ENCODE measurements around the gene ADAM22.

Gene ADAM22

GRCh38 chr7:88208521-88208920 is 274.5 kb downstream of the ADAM22 start:
- no peak for DNase-seq (ENCODE audit: low read depth in 2 of 3, low spot score in 2 of 3)

GRCh38 chr7:88212918-88213317 is 278.9 kb downstream of the ADAM22 start:
- no peak for DNase-seq (ENCODE audit: low read depth in 2 of 3, low spot score in 2 of 3)

DNA sequence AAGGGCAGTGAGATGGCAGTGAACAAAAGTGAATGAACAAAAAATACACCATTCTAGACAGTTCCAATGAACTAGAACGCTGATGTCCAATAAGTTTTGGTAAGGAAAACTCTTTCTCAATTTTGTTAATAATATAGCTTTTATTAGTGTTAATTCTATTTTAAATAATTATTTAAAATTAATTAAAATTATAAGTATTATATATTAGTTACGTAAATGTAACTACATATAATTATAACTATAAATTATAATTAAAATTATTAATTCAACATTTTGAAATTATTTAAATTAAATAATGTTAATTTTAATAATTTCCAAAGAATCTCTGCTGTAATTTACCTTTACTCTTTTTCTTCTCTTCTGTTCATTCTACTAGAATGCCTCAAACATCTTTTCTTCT is 280.4 kb downstream of the ADAM22 start:
- DNase-seq (ENCODE audit: low read depth in 2 of 3, low spot score in 2 of 3) = no peak

- no peak for DNase-seq (ENCODE audit: low read depth in 2 of 3, low spot score in 2 of 3)
Observed at GRCh38 chr7:88215295-88215694, 281.2 kb downstream of the ADAM22 start.

DNA sequence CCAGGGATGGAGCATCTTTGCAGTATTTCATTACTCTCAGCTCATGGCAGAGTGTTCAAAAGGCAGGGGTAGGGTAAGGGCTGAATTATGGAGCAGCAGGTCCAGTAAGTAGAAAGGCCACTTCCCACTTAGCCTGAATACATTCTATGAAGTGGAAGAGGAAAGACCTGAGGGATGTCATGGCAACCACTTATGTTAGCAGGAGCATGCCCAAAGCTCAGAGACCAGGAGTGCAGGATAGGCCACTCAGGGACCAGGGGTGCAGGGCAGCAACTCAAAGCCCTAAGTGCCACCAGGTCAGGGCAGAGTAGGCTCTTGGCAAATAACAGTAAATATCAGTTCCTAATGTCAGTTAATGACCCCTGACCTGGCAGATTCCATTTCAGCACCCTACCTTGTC is 282.2 kb downstream of the ADAM22 start:
- no peak for DNase-seq (ENCODE audit: low read depth in 2 of 3, low spot score in 2 of 3)

DNA sequence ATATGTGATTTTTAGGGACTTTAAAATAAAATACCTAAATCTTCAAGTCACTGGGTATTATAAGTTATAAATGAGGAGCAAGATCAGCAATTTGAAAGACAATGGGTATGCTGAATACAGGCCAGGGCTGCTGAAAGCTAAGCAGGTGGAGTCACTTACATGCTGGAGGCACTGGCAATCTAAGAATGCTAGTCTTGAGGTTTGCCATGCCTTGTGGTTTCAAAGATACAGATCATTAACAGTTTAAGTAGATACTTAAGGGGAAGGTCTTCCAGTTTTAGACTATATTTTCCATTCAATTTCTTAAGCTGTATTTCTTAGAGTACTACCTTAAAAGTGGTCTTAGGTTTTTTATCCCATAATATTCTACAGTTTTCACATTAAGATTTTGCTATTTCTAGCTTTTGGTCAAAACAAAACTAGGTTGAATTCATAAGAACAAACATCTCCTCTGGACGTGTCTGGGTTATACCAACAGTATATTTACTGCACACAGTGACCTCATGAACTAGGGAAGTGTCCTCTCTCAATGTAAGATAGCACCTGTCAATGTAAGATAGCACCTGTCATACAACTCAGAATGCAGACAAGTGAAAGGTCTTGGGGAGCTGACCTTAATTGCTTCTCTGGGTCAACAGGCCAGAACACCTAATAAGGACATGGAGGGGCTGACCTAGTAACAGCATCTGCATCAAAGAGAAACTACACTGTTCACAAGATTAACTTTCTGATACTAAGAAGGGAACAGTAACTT is 283.8 kb downstream of the ADAM22 start:
- DNase-seq (ENCODE audit: low read depth in 2 of 3, low spot score in 2 of 3) = no peak

DNA sequence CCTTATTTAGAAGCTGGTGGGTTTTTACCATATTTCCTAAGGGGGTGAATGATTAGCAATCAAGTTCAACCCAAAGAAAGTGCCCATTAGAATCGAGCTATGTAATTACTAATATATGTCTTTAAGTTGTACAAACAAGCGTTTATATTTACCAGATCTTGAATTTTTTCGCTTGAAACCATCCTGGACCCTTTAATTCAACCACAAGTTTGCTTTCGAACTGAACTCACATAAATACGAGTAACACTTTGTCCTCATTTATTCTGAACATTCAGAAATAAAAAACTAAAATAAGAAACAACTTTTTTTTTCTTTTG is 284.3 kb downstream of the ADAM22 start:
- no peak for DNase-seq (ENCODE audit: low read depth in 2 of 3, low spot score in 2 of 3)

DNA sequence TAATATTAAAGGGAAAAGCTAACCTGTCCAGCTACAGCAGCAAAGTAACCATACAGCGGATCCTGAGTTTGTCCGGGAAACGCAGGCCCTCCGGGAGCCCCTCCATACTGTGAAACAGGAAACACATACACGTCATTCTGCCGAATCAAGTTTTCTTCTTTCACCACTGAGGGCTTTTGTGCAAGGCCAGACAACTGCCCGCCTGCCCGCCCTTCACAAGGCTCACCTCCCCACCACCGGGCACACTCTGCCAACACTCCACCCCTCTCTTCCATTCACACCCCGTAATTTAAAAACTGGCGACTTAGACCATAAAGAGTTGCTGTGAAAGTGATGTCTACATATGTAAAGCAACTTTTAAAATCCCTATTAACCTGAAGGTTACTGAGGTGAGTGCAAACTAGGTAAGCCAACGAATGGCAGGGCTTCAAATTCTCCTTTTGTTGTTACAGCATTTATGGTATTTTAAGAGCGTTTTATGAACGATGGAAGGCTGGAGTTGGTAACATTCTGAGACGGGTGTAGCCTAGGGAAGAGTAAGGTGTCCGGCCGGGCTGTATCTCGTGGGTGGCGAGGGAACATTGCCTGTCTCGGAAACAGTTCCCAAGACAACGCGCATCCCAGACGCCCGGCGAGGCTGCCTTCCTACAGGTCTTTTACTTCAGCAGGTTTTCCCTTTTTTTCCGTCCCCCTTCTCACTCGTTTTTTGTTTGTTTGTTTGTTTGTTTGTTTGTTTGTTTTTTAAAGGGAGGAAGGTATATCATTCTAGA is 285.0 kb downstream of the ADAM22 start:
- DNase-seq (ENCODE audit: low read depth in 2 of 3, low spot score in 2 of 3) = peak in 1 of 3 experiments; percentile 12

- DNase-seq (ENCODE audit: low read depth in 2 of 3, low spot score in 2 of 3) = peak; percentile 75 to 86 (median 85)
Observed at GRCh38 chr7:88219781-88220747, 286.0 kb downstream of the ADAM22 start, which contains the start of gene SRI. Gene SRI (minus strand): TSS chr7:88220038. CDS start chr7:88220026, 12 bp downstream.

GRCh38 chr7:88223265-88223664 is 289.2 kb downstream of the ADAM22 start:
- DNase-seq (ENCODE audit: low read depth in 2 of 3, low spot score in 2 of 3) = no peak

DNA sequence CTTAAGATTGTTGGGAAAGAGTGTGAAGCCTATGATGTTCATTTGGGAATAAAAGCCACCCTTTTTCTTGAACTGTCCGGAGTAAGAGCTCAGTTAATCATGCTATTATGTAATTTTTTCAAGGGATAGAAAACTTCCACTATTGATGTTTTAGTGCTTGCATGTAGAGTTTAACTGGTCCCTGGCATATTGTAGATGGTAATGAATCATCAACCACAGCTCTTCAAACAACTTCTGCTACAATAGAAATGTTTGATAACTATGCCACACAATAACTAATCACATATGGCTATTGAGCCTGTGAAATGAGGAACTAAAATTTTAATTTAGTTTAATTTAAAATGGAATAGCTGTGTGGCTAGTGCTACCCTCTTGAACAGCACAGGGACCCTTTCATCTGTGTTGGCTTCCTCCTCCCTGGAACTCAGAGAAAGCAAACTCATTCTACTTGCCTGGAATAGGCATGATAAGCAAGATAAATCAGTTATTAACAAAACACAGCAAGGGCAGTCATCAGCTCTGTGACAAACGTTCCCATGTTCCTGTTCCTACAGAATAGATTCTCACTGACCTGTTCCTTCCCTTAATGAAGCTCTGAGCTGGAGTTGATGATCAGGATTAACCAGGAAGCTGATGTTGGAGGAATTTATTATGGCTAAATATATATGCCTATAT is 290.7 kb downstream of the ADAM22 start:
- no peak for DNase-seq (ENCODE audit: low read depth in 2 of 3, low spot score in 2 of 3)

DNA sequence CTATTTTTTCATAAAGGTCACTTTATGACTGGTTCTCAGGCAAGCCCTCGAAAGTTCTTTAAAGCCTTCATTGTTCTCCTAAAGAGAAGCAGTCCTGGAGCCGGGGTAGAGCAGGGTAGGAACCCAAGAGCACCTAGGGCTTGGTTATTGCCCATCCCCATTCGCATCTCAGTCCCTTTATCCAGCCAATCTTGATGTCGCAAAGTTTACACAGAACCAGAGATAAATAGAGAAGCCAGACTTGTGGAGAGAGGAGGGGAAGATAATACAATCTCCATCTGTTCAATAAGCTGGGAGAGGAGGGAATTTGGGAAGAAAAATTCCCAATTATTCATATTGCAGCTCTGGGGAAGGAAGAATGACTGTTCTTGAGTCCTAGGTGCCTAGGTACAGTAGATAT is 292.1 kb downstream of the ADAM22 start:
- DNase-seq (ENCODE audit: low read depth in 2 of 3, low spot score in 2 of 3) = no peak

- DNase-seq (ENCODE audit: low read depth in 2 of 3, low spot score in 2 of 3) = no peak
Observed at GRCh38 chr7:88226886-88227516, 292.9 kb downstream of the ADAM22 start.

- DNase-seq (ENCODE audit: low read depth in 2 of 3, low spot score in 2 of 3) = no peak
Observed at GRCh38 chr7:88229302-88229995, 295.4 kb downstream of the ADAM22 start.

DNA sequence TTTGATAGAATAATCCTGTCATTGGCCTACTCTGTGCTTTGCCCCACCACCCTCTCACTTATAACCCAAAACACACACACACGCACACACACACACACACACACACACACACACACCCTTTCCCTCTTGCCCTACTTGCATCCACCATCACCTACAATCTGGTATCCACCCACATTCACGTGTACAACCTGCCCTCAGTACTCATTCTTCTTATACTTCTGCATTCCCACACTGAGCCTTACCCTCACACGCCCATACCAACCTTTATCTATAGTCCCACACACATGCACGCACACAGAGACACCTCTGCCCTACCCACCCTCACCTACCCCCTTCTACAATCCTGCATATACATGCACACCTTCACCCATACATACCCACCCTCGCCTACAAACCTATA is 296.6 kb downstream of the ADAM22 start:
- DNase-seq (ENCODE audit: low read depth in 2 of 3, low spot score in 2 of 3) = no peak

GRCh38 chr7:88233828-88234227 is 299.8 kb downstream of the ADAM22 start:
- no peak for DNase-seq (ENCODE audit: low read depth in 2 of 3, low spot score in 2 of 3)

- DNase-seq (ENCODE audit: low read depth in 2 of 3, low spot score in 2 of 3) = no peak
Observed at GRCh38 chr7:88239852-88240251, 305.8 kb downstream of the ADAM22 start.

DNA sequence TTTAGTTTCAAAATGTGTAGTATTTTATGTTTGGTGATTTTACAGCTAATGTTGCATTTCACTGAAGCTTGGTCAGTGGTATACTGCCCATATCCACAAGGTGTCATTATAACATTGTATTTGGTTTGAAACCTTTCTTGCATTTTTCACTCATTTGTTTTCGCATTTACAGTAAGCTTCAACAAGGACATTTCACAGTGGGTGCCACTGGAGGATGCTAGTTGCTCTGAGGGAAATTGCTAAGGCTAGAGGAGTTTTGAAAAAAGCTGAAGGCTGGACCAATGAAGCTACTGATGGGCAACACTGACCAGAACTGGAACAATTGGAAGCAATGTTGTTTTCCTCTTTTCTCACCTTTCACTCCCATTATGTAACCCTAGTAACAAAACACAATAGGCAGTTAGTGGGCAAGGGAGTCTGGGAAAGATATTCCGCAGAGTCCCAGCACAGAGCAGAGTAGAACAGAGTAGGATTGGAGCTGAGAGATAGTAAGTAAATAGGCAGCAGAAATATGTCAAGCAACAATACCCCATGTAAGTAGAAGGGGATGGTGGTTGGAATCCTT is 309.4 kb downstream of the ADAM22 start:
- DNase-seq (ENCODE audit: low read depth in 2 of 3, low spot score in 2 of 3) = no peak

DNA sequence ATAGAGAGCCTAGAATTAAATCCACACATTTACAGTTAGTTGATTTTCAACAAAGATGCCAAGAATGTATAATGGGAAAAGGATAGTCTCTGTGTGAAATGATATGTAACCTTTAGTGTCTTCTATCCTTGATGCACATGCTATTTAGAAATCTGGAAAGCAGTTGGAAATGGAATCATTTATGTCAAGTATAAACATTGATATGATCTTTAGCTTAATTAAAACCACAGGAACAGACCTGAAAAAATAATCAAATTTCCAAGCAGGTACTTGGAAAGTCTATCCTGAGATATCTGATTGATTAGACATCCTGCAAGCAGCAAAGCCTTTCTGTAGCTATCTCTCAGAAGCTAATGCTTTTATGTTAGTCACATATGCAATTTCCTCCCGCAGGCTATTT is 310.2 kb downstream of the ADAM22 start:
- DNase-seq (ENCODE audit: low read depth in 2 of 3, low spot score in 2 of 3) = no peak
